Measurements from ENCODE around the gene SMPX.

The SMPX gene

GRCh38 chrX:21715337-21715736, 42.6 kb downstream of the SMPX start:
- H3K9me3 ChIP-seq (ENCODE audit: low read depth, low read length) = no peaks in the 10 kb centered on the region
- no peak overlapping the region for H3K27ac ChIP-seq
- no peaks in the 10 kb centered on the region for H3K36me3 ChIP-seq (ENCODE audit: insufficient read depth, low read length)
- H3K9ac ChIP-seq (ENCODE audit: insufficient read length) = no peak overlapping the region
- no peak overlapping the region for H3K4me3 ChIP-seq
- TF ChIP-seq FOXP2 (optimal IDR thresholded peaks at IDR 0.05; ENCODE audit: control extremely low read depth, extremely low read length, insufficient read depth) = no peak
- no peak for TF ChIP-seq EZH2 (IDR thresholded peaks at IDR 0.05)
- no peak for TF ChIP-seq POLR2AphosphoS5 (IDR thresholded peaks at IDR 0.05; ENCODE audit: borderline replicate concordance, low read depth, low read length)
- DNase-seq (ENCODE audit: low read depth, low spot score) = no peak

GRCh38 chrX:21711848-21712197, 46.1 kb downstream of the SMPX start:
- no peak for DNase-seq (ENCODE audit: low read depth, low spot score)
- Histone ChIP-seq H3K4me3 (no peak overlapping the region), H3K27ac (no peak overlapping the region), H3K9ac (ENCODE audit: insufficient read length) (no peak overlapping the region), H3K9me3 (ENCODE audit: low read depth, low read length) (no peaks in the 10 kb centered on the region), H3K36me3 (ENCODE audit: insufficient read depth, low read length) (no peaks in the 10 kb centered on the region)
- no peak for TF ChIP-seq POLR2AphosphoS5 (IDR thresholded peaks at IDR 0.05; ENCODE audit: borderline replicate concordance, low read depth, low read length)
- TF ChIP-seq FOXP2 (optimal IDR thresholded peaks at IDR 0.05; ENCODE audit: control extremely low read depth, extremely low read length, insufficient read depth) = no peak
- TF ChIP-seq EZH2 (IDR thresholded peaks at IDR 0.05) = no peak

GRCh38 chrX:21711129-21711847, 46.6 kb downstream of the SMPX start:
- no peak overlapping the region for H3K4me3 ChIP-seq
- TF ChIP-seq FOXP2 (optimal IDR thresholded peaks at IDR 0.05; ENCODE audit: control extremely low read depth, extremely low read length, insufficient read depth) (no peak), EZH2 (IDR thresholded peaks at IDR 0.05) (no peak), POLR2AphosphoS5 (IDR thresholded peaks at IDR 0.05; ENCODE audit: borderline replicate concordance, low read depth, low read length) (no peak)

GRCh38 chrX:21708116-21708515, 49.8 kb downstream of the SMPX start:
- DNase-seq (ENCODE audit: low read depth, low spot score) = no peak
- no peaks in the 10 kb centered on the region for H3K9me3 ChIP-seq (ENCODE audit: low read depth, low read length)
- H3K4me3 ChIP-seq = no peak overlapping the region

More at GRCh38 chrX:21711129-21711847, 46.6 kb downstream of the SMPX start:
- Histone ChIP-seq H3K27ac (no peak overlapping the region), H3K36me3 (ENCODE audit: insufficient read depth, low read length) (no peaks in the 10 kb centered on the region), H3K9me3 (ENCODE audit: low read depth, low read length) (no peaks in the 10 kb centered on the region), H3K9ac (ENCODE audit: insufficient read length) (no peak overlapping the region)
- no peak for DNase-seq (ENCODE audit: low read depth, low spot score)

GRCh38 chrX:21705225-21705624, 52.7 kb downstream of the SMPX start:
- H3K27ac ChIP-seq = no peak overlapping the region
- H3K9ac ChIP-seq (ENCODE audit: insufficient read length) = no peak overlapping the region
- H3K36me3 ChIP-seq (ENCODE audit: insufficient read depth, low read length) = no peaks in the 10 kb centered on the region
- TF ChIP-seq EZH2 (IDR thresholded peaks at IDR 0.05) (no peak), POLR2AphosphoS5 (IDR thresholded peaks at IDR 0.05; ENCODE audit: borderline replicate concordance, low read depth, low read length) (no peak), FOXP2 (optimal IDR thresholded peaks at IDR 0.05; ENCODE audit: control extremely low read depth, extremely low read length, insufficient read depth) (no peak)
- no peak for DNase-seq (ENCODE audit: low read depth, low spot score)
- no peaks in the 10 kb centered on the region for H3K9me3 ChIP-seq (ENCODE audit: low read depth, low read length)
- H3K4me3 ChIP-seq = no peak overlapping the region

More at GRCh38 chrX:21708116-21708515, 49.8 kb downstream of the SMPX start:
- H3K27ac ChIP-seq = no peak overlapping the region
- TF ChIP-seq FOXP2 (optimal IDR thresholded peaks at IDR 0.05; ENCODE audit: control extremely low read depth, extremely low read length, insufficient read depth) (no peak), EZH2 (IDR thresholded peaks at IDR 0.05) (no peak), POLR2AphosphoS5 (IDR thresholded peaks at IDR 0.05; ENCODE audit: borderline replicate concordance, low read depth, low read length) (no peak)
- H3K36me3 ChIP-seq (ENCODE audit: insufficient read depth, low read length) = no peaks in the 10 kb centered on the region
- H3K9ac ChIP-seq (ENCODE audit: insufficient read length) = no peak overlapping the region

GRCh38 chrX:21702725-21703124, 55.2 kb downstream of the SMPX start:
- no peaks in the 10 kb centered on the region for H3K36me3 ChIP-seq (ENCODE audit: insufficient read depth, low read length)

GRCh38 chrX:21700967-21701366, 56.9 kb downstream of the SMPX start:
- Histone ChIP-seq H3K9ac (ENCODE audit: insufficient read length) (no peak overlapping the region), H3K9me3 (ENCODE audit: low read depth, low read length) (no peaks in the 10 kb centered on the region), H3K4me3 (no peak overlapping the region), H3K27ac (no peak overlapping the region), H3K36me3 (ENCODE audit: insufficient read depth, low read length) (no peaks in the 10 kb centered on the region)
- no peak for TF ChIP-seq POLR2AphosphoS5 (IDR thresholded peaks at IDR 0.05; ENCODE audit: borderline replicate concordance, low read depth, low read length)
- no peak for TF ChIP-seq EZH2 (IDR thresholded peaks at IDR 0.05)
- no peak for TF ChIP-seq FOXP2 (optimal IDR thresholded peaks at IDR 0.05; ENCODE audit: control extremely low read depth, extremely low read length, insufficient read depth)
- no peak for DNase-seq (ENCODE audit: low read depth, low spot score)

More at GRCh38 chrX:21702725-21703124, 55.2 kb downstream of the SMPX start:
- no peak for TF ChIP-seq EZH2 (IDR thresholded peaks at IDR 0.05)
- no peak for TF ChIP-seq POLR2AphosphoS5 (IDR thresholded peaks at IDR 0.05; ENCODE audit: borderline replicate concordance, low read depth, low read length)
- TF ChIP-seq FOXP2 (optimal IDR thresholded peaks at IDR 0.05; ENCODE audit: control extremely low read depth, extremely low read length, insufficient read depth) = no peak
- DNase-seq (ENCODE audit: low read depth, low spot score) = no peak
- Histone ChIP-seq H3K27ac (no peak overlapping the region), H3K9me3 (ENCODE audit: low read depth, low read length) (no peaks in the 10 kb centered on the region), H3K4me3 (no peak overlapping the region), H3K9ac (ENCODE audit: insufficient read length) (no peak overlapping the region)

GRCh38 chrX:21700275-21700674, 57.6 kb downstream of the SMPX start:
- no peaks in the 10 kb centered on the region for H3K36me3 ChIP-seq (ENCODE audit: insufficient read depth, low read length)
- no peak overlapping the region for H3K4me3 ChIP-seq
- H3K9ac ChIP-seq (ENCODE audit: insufficient read length) = no peak overlapping the region
- no peak overlapping the region for H3K27ac ChIP-seq
- TF ChIP-seq EZH2 (IDR thresholded peaks at IDR 0.05) (no peak), POLR2AphosphoS5 (IDR thresholded peaks at IDR 0.05; ENCODE audit: borderline replicate concordance, low read depth, low read length) (no peak), FOXP2 (optimal IDR thresholded peaks at IDR 0.05; ENCODE audit: control extremely low read depth, extremely low read length, insufficient read depth) (no peak)
- no peaks in the 10 kb centered on the region for H3K9me3 ChIP-seq (ENCODE audit: low read depth, low read length)
- DNase-seq (ENCODE audit: low read depth, low spot score) = no peak

- Histone ChIP-seq H3K9ac (ENCODE audit: insufficient read length) (no peak overlapping the region), H3K27ac (no peak overlapping the region), H3K4me3 (no peak overlapping the region), H3K9me3 (ENCODE audit: low read depth, low read length) (no peaks in the 10 kb centered on the region), H3K36me3 (ENCODE audit: insufficient read depth, low read length) (no peaks in the 10 kb centered on the region)
- no peak for DNase-seq (ENCODE audit: low read depth, low spot score)
- TF ChIP-seq POLR2AphosphoS5 (IDR thresholded peaks at IDR 0.05; ENCODE audit: borderline replicate concordance, low read depth, low read length) (no peak), FOXP2 (optimal IDR thresholded peaks at IDR 0.05; ENCODE audit: control extremely low read depth, extremely low read length, insufficient read depth) (no peak), EZH2 (IDR thresholded peaks at IDR 0.05) (no peak)
Observed at GRCh38 chrX:21699136-21699535, 58.8 kb downstream of the SMPX start.
